MM.1S (cell line): ENCODE measurements around the gene KCNQ1.

ENCODE experiments used
- CTCF ChIP-seq: fragments of 300-600 bp; sonication (generic); IDR thresholded peaks from 2 replicates; pipeline ENCODE4 v1.5.1; 2016; ENCODE audit warnings: antibody characterized with exemption, low read length, mixed read lengths
- EZH2 ChIP-seq: fragments of 300-600 bp; sonication (generic); optimal IDR thresholded peaks from 2 replicates; pipeline ENCODE3; 2017; ENCODE audit warnings: low read depth, mild to moderate bottlenecking, antibody characterized with exemption, low read length, mixed read lengths

DNA sequence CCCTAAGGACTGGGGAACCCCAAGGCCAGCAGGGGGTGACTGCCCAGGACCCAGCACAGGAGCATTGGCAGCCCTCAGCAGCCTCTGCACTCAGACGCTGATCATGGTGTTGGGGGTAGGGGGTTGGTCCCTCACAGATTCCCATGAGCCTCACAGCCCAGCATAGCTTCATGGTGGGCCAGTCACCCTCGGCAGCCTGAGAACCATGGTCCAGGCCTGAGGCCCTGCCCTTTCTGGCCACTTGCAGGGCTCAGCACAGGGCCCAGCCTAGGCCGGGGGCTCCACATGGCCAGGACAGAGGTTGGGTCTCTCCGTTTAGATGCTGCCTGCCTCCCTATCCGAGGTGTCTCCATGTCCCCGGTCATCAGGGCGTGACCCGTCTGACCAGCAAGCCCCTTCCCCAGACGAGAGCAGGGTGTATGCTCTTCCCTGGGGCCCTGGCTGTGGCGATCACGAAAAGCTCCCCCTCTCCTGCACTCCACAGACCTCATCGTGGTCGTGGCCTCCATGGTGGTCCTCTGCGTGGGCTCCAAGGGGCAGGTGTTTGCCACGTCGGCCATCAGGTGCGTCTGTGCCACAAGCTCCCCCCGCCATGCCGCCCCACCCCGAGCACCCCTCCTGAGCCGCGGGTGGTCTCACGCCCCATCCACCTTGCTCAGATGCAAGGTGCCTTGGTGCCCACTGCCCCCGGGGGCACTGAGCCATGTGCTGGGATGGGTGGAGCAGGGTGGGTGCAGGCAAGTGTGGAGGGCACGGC is 126.2 kb downstream of the KCNQ1 start:
- TF ChIP-seq CTCF = no peak
- TF ChIP-seq EZH2 = no peak
